Measurements from ENCODE around the gene OTUB1.
"Not testable (repeated sequence)": the region's sequence is repeated elsewhere in the genome, so short reads cannot be mapped to it uniquely, and the experiment has no call there.

The OTUB1 gene

GRCh38 chr11:64026575-64027205 is 40.5 kb downstream of the OTUB1 start:
- no peak for DNase-seq

GRCh38 chr11:64027651-64028397 is 41.6 kb downstream of the OTUB1 start:
- peak; percentile 7 for DNase-seq

DNA sequence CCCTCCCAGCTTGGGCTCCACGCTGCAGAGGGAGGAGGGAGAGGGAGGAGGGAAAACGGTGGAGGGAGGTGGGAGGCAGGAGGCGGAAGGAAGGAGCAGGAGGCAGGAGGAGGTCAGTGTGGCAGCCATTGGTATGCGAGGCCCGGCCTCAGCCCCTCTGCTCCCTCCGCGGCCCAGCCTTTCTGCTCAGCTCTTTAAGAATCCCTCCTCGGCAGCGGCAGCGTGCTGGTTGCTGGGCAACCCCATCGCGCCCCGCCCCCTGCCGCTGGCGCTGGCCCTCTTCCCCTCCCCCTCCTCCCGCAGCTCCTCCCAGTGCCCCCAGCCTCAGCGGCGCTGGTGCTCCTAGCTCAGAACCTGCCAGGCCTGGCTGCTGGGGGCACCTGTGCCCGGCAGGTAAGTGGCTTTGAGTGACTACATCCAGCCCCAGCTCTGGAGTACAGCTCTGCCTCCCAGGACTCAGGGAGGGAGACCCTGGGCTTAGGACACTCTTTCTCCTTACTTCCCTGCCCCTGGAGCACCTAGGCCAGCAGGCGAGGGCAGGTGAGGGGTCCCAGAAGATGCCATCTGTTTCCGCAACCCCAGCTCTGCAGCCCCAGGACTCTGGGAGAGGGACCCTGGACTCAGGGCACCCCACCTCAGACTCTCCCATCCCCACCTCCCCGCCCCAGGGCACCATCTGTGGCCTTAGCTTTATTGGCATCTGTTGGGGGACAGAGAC is 42.3 kb downstream of the OTUB1 start:
- DNase-seq = no peak

DNA sequence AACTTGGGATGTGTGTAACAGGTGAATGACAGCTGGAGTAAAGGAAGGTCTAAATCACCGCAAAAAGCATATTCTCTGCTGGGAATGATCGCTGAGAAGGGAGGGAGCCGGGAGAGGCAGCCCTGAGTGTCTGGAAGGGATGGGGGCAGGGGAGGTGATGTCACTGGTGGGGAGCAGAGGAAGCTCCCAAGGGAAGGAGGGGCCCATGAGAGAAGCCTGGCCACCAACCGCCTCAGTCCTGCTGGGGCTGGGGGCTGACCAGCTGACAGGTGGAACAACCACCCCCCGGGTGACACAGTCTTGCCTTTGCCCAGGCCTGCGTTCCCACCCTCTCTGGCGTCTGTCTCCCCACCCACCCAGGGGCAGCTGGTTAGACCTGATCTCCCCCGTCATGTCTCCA is 43.5 kb downstream of the OTUB1 start:
- no peak for DNase-seq

GRCh38 chr11:64031001-64031400 is 44.8 kb downstream of the OTUB1 start:
- DNase-seq = no peak

GRCh38 chr11:64032050-64032449 is 45.8 kb downstream of the OTUB1 start:
- DNase-seq = no peak

DNA sequence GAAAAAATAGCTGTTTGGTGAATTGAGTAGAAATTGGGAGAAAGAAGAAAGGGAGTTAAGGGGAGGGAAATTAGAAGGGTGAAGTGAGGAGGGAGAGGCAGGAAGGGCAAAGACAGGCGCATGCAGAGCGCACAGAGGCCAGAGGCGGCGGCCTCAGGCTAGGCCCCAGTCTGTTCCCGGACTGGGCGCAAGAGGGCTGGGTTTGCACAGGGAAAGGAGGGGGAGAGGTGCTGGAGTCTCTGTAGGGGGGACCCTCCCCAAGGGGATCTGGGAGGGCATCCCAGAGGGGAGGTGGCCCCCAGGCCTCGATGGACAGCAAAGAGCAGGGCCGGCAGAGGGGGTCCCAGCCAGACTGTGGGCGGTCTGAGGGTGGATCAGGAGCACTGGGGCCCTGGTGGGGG is 48.2 kb downstream of the OTUB1 start:
- DNase-seq = no peak

GRCh38 chr11:64035081-64035524 is 48.9 kb downstream of the OTUB1 start:
- no peak for DNase-seq

DNA sequence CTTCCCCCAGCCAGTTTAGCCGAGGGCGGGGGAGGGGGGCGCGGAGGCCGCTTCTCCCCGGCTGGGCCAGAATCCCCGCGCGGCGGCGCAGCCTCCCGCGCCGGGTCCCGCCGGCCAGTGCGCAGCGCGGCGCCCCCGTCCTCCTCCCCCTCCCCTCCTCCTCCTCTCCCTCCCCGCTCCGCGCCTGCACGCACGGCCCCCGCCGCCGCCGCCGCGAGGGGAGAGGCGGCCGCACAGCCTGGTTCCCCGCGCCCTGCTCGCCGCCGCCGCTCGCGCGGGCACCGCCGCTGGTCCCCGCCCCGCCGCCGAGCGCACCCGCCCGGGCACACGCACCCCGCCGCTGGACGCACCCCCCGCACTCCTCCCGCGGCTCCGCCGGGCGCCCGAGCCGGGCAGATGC is 49.3 kb downstream of the OTUB1 start, which contains the start of gene FLRT1:
Gene FLRT1, plus strand, starts transcription at position 356 of the 400 bp plus-strand sequence. CDS start 80,337 bp downstream, outside the sequence.
- no peak for DNase-seq

DNA sequence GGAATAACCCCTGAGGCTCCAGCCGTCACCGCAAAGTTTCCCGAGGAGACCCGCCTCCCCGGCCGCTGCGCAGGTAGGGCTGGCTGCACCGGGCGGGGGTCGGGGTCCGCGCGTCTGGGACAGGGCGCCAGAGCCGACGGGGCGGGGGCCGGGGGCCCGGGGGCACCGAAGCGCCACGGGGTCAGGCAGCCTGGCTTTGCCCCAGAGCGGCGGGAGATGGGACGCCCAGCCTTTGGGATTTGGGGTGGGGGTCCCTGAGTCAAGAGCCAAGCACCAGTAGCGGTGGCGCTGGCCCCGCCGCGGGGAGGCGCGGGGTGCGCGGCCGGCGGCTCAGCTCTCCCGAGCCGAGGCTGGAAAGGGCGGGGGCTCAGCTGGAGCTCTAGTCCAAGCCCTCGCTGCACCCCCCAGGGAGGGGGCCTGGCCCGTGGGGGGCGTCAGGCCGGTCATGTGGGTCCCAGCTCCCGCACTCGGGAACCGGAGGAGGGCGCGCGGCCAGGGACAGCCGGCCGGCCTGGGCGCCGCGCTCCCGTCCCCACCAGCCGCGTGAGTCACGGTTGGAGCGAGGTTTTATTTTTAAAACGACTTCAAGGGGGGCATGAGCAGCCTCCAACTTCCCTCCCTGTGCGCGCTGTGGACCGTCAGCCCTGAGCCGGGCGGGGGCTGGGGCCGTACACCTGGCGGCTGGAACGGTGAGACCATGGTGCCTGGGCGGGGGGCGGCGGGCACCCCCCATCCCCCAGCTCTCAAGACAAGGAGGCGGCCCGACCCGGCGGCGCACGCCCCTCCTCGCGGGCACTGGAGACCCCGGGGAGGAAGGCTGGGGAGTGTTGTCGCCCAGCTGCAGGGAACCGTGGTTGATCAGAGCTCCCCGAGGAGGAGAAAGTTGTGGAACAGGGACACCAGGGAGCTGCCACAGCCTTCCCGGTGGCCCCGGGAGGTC is 50.1 kb downstream of the OTUB1 start:
- DNase-seq = no peak

DNA sequence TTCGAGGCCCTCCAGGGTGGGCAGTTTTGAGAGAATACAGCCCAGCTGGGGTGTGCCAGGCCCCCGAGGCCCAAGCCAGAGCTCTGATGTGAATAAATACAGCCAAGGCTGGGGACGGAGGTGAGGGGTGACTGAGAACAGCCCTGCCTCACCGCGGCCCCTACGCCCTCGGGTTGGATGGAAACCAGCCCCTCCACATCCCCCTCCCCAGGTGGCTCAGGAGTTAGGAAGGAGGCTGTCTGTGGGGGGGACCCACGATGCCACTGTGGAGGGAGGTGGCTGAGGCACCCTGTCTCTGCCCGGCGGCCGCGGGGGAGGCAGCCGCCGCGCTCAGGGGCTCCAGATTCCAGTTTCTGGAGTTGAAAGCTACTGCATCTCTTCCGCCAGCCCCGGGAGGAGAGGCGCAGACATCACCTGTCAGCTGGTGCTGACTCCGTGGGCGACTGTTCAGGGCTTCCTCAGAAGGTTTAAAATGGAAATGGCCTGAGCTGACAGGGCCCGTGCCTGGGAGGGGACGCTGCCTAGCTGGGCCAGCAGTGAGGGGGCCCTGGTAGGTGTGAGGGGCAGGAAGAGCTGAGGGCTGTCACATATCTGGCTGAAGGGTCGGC is 50.9 kb downstream of the OTUB1 start:
- no peak for DNase-seq

DNA sequence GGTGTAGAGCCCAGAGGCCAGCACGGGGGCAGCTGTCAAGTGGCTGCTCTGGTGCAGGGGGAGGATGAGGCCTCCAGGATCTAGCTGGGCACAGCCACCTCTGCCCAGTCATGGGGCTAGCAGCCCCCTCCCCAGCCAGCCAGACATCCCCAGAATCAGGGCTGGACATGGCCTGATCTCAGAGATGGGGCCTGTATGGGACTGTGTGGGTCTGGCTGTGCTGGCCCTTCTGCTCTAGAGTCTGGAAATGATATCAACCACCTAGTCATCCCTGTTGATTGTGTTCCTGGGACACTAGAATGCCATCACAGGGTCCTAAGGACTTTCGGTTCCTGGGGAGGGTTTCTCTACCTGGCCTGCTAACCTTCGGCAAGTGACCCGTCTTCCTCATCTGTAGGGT is 52.3 kb downstream of the OTUB1 start:
- DNase-seq = no peak

DNA sequence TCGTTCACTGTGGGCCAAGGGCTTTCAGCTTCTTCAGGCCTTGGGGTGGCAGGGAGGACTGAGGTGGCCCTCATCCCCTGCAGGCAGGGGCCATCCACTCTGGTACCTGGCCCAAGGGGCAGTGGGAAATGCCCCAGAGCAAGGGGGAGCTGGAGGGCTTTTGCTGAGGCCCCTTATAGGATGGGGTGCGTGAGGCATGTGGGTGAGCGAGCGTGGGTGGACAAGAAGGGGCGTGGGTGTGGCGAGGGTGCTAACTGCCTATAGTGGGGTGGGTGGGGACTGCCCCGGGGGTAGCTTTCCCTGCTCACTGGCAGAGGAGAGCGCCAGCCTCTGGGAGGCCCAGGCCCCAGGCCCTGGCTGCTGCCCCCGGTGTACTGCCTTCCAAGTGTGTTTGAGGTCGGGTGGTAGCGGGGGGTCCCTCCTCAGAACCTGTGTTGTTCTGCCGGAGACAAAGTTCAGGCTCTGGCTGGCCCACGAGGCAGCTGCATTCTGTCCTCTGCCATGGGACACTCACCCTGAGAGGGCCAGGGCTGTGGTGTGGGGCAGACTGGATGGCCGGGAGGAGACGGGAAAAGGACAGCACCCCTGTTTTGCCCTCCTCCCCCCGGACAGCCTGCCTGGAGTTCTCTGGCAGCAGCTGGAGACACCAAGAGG is 52.9 kb downstream of the OTUB1 start:
- no peak for DNase-seq

- DNase-seq = no peak
These were observed 54.6 kb downstream of the OTUB1 start for GRCh38 chr11:64040684-64041322.

DNA sequence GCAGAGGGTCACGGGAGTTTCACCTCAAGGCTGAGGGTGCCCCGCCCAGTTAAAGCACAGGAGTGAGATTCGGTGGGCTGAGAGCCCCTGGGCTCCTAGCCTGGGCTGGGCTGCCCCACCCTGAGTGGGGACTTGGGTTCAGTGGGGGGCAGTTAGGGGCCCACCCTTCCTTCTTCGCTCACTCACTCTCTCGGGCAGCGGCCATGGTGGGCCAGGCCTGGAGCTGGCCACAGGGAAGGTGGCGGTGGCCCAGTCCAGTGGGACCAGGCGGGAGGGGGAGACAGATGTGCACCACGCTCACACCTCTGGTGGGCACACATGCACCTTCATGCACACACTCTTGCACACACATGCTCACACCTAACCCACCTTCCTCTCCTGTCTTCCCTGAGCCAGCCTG is 55.6 kb downstream of the OTUB1 start:
- no peak for DNase-seq

GRCh38 chr11:64042301-64042700 is 56.1 kb downstream of the OTUB1 start:
- no peak for DNase-seq

DNA sequence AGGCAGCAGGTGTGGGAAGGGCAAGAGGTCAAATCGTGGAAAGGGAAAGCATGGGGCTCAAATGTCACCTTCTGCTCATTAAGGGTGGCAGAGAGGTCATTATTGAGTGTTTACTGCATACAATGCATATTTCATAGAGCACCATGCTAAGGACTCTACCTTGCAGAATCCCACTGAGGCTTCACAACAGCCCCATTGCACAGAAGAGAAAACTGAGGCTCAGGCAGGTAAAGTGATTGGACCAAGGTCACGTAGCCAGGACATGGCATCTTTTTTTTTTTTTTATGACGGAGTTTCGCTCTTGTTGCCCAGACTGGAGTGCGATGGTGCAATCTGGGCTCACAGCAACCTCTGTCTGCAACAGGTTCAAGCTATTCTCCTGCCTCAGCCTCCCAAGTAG is 57.3 kb downstream of the OTUB1 start:
- no peak for DNase-seq

DNA sequence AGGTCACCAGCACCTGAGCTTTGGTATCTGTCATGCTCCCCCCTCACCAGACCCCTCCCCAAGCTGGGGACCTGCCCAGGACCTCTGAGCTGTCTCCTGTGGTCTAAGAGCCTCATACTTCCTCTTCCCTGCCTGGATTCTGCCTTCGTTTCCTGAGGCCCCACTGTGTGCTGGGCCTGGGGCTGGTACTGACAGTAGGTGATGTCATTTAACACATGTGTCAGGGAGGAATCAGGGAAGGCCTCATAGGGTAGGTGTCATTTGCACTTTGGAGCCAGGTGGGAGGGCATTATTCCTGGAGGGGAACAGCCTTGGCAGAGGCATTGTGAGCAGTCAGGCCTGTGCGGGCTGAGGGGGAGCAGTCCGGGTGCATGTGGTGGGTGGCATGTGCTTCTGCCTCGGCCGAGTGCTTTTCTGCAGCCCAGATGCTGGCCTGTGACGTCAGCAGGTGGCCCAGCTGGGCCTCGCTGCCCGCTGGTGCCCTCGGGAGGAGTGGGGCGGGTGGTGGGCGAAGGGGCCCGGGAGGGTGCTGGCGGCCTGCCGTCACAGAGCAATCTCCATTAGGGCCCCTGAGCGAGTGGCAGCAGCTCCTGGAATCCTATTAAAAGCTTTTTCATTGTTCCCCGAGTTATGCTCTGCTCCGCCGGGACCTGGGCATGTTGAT is 58.6 kb downstream of the OTUB1 start:
- DNase-seq = no peak

- DNase-seq = no peak
These were observed 59.5 kb downstream of the OTUB1 start for GRCh38 chr11:64045700-64046099.

GRCh38 chr11:64047373-64047772 is 61.1 kb downstream of the OTUB1 start:
- not testable (repeated sequence) for DNase-seq

Data from CD4-positive, alpha-beta T cell treated with Interleukin-21 for 1 hour (primary cell).